ENCODE results near the gene NFRKB. TPM values are rescaled to one million over a fixed set of nuclear protein-coding genes. Genes with fewer than 3 reads are reported as not detected.

The NFRKB gene
- total RNA-seq, 4 donors from 2014 or later = 42.1 to 94.4 (median 48.5) TPM

DNA sequence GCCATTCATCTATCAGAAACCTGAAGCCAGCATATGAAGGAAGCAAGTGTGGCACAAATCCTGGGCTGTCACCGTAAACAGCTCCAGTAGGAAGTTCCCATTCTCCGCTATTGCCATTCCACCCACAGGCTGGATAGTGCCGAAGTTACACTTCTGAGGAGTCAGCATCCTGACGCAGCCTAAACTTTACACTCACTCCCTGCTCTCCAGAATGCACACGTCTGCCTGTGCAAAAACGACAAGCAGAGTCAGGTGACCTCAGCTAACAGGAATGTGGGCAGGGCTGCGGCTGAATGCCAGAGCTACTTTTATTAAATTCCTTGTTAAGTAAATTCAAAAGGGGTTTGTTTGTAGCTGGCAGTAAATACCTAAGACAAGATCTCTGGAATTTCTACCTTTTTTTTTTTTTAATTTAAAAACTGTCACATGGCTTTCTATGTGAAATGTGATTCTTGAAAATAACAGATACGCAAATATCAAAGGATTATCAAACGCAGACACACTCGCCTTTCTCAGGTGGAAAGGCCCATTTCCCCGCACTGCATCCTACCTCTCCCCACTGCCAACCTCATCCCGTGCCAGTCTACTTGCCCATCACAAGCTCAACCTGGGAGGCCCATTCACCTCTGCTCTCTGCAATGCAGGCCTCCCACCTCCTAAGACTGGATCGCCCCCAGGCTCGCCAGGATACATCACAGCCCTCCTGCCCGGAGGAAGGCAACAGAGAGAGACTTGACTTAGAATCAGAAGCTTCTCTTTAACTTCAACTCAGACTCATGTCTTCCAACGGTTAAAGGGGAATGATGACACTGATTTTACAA lies 33.5 kb downstream of the NFRKB start:
- TF ChIP-seq POLR2A (IDR thresholded peaks at IDR 0.05) (no peak), POLR2AphosphoS5 (IDR thresholded peaks at IDR 0.05) (no peak), EP300 (IDR thresholded peaks at IDR 0.05) (no peak)
- TF ChIP-seq, protein P1, sequence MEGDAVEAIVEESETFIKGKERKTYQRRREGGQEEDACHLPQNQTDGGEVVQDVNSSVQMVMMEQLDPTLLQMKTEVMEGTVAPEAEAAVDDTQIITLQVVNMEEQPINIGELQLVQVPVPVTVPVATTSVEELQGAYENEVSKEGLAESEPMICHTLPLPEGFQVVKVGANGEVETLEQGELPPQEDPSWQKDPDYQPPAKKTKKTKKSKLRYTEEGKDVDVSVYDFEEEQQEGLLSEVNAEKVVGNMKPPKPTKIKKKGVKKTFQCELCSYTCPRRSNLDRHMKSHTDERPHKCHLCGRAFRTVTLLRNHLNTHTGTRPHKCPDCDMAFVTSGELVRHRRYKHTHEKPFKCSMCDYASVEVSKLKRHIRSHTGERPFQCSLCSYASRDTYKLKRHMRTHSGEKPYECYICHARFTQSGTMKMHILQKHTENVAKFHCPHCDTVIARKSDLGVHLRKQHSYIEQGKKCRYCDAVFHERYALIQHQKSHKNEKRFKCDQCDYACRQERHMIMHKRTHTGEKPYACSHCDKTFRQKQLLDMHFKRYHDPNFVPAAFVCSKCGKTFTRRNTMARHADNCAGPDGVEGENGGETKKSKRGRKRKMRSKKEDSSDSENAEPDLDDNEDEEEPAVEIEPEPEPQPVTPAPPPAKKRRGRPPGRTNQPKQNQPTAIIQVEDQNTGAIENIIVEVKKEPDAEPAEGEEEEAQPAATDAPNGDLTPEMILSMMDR (IDR thresholded peaks at IDR 0.05) = no peak
- Histone ChIP-seq H3K4me3 (no peak overlapping the region), H3K4me1 (peaks cover 12% of the 10 kb centered on the region), H3K9me3 (no peaks in the 10 kb centered on the region), H3K27me3 (no peaks in the 10 kb centered on the region), H3K27ac (peak overlapping the region; percentile 49), H3K36me3 (peaks cover 63% of the 10 kb centered on the region)
- WGBS = 48% methylated on average over 16 of the region's 16 CpGs
- no peak for DNase-seq (ENCODE audit: low spot score in 2 of 2)

DNA sequence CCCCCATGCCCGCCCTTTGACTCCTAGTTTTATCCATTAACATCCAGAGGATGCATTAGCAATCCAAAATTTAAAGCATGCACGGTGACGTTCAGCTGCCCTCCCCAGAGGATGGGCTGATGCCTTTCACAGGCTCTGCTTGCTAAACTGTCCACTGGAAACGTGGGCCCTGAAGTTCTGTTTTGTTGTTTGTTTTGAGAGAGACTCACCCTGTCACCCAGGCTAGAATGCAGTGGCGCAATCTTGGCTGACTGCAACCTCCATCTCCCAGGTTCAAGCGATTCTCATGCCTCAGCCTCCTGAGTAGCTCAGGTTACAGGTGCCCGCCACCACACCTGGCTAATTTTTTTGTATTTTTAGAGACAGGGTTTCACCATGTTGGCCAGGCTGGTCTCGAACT lies 39.3 kb downstream of the NFRKB start:
- H3K27ac ChIP-seq = no peak overlapping the region
- H3K4me3 ChIP-seq = no peak overlapping the region
- 89% methylated on average over 8 of the region's 8 CpGs for WGBS
- TF ChIP-seq EP300 (IDR thresholded peaks at IDR 0.05) (no peak), POLR2A (IDR thresholded peaks at IDR 0.05) (no peak)
- TF ChIP-seq, protein P1 (IDR thresholded peaks at IDR 0.05) = no peak
- H3K36me3 ChIP-seq = peaks cover 22% of the 10 kb centered on the region
- peaks cover 27% of the 10 kb centered on the region for H3K4me1 ChIP-seq
- no peak for DNase-seq (ENCODE audit: low spot score in 2 of 2)
- no peaks in the 10 kb centered on the region for H3K9me3 ChIP-seq
- no peaks in the 10 kb centered on the region for H3K27me3 ChIP-seq

DNA sequence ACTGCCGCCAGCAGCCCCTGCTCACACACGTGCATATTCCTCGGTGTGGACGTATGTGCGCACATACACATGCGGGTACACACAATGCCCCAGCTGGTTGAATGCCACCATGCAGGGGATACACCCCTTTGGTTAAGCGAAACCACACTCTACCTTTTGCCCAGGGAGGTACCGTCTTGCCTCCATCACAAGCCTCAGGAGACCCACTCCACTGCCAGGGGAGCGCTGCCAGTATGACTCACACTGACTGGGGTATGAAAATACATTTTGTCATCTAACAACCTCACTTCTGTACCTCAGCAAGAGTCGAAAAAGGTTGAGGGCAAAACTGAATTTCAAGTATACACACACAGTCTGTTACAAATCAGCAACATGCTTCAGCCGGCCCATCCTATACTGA lies 40.3 kb downstream of the NFRKB start:
- Histone ChIP-seq H3K9me3 (no peaks in the 10 kb centered on the region), H3K27ac (peak overlapping the region; percentile 1), H3K27me3 (no peaks in the 10 kb centered on the region), H3K4me1 (peaks cover 27% of the 10 kb centered on the region), H3K4me3 (no peak overlapping the region), H3K36me3 (peaks cover 15% of the 10 kb centered on the region)
- 87% methylated on average over 11 of the region's 11 CpGs for WGBS
- DNase-seq (ENCODE audit: low spot score in 2 of 2) = no peak
- TF ChIP-seq, protein P1 (IDR thresholded peaks at IDR 0.05) = no peak
- TF ChIP-seq POLR2A (IDR thresholded peaks at IDR 0.05) (no peak), POLR2AphosphoS5 (IDR thresholded peaks at IDR 0.05) (no peak), EP300 (IDR thresholded peaks at IDR 0.05) (no peak)

DNA sequence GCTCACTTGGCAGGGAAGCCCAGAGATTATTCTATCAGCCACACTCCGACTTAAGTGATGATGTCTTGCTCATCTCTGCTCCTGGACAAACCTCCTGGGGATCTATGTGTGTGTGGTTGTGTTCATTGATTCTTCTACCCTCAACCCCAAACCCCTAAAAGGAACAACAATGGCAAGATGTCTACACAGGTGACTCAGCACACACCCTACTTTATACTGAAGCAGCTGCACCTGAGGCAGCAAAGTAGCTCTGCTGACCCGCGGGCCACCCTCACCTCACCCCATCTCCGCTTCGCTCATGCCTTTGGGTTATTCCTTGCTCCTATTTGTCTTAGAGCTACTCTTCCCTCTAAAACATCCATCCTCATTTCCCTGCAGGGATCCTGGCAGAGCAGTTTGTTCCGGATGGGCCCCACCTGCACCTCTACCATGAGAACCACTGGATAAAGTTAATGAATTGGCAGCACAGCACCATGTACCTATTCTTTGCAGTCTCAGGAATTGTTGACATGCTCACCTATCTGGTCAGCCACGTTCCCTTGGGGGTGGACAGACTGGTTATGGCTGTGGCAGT lies 41.1 kb downstream of the NFRKB start:
- H3K27me3 ChIP-seq = no peaks in the 10 kb centered on the region
- H3K27ac ChIP-seq = peak overlapping the region; percentile 67
- H3K9me3 ChIP-seq = no peaks in the 10 kb centered on the region
- H3K4me3 ChIP-seq = no peak overlapping the region
- peaks cover 27% of the 10 kb centered on the region for H3K4me1 ChIP-seq
- DNase-seq (ENCODE audit: low spot score in 2 of 2) = no peak
- 49% methylated on average over 7 of the region's 7 CpGs for WGBS
- TF ChIP-seq POLR2AphosphoS5 (IDR thresholded peaks at IDR 0.05) (no peak), POLR2A (IDR thresholded peaks at IDR 0.05) (no peak), EP300 (IDR thresholded peaks at IDR 0.05) (no peak)
- TF ChIP-seq, protein P1 (IDR thresholded peaks at IDR 0.05) = no peak
- H3K36me3 ChIP-seq = peaks cover 10% of the 10 kb centered on the region

DNA sequence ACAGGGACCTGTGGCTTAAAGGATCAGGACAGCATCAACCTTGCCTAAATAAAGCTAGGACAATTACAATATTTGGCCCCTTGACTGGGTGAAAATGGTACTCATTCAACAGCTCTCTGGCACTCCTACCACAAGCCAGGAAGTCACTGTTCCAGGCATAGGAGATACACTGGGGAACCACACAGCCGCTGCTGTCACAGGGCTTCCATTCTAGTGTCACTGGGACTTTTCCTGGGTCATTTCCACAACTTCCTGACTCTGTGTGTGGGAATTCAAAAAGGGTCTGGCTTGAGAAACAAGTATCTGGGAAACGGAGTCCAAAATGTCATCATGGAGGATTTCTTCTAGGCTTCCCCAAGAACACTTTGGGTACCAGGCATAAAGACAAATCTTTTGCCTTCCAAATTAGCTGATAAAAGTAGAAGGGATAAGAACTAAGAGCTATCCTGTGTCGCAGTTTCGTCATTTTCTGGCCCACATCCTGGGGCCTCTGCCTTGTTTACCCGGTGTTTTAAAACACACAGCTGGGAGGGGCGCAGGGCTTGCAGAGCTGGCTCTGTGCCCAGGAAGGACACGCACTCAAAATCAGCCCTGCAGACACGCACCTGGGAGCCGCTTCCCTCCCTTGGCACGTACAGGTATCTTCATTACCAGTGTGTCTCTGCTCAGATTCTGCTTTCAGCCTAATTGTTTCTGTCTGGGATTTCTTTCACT lies 41.7 kb downstream of the NFRKB start:
- Histone ChIP-seq H3K36me3 (peaks cover 3% of the 10 kb centered on the region), H3K27ac (peak overlapping the region; percentile 67), H3K9me3 (no peaks in the 10 kb centered on the region), H3K4me3 (no peak overlapping the region), H3K4me1 (peaks cover 27% of the 10 kb centered on the region), H3K27me3 (no peaks in the 10 kb centered on the region)
- 19% methylated on average over 10 of the region's 10 CpGs for WGBS
- peak in 1 of 2 donors; percentile 77 for DNase-seq (ENCODE audit: low spot score in 2 of 2)
- TF ChIP-seq POLR2AphosphoS5 (IDR thresholded peaks at IDR 0.05) (peak in 1 of 3 donors; percentile 37), POLR2A (IDR thresholded peaks at IDR 0.05) (no peak)
